ENCODE measurements around the gene SRGAP2C.
"Not testable (repeated sequence)": the region's sequence is repeated elsewhere in the genome, so short reads cannot be mapped to it uniquely, and the experiment has no call there.

DNA sequence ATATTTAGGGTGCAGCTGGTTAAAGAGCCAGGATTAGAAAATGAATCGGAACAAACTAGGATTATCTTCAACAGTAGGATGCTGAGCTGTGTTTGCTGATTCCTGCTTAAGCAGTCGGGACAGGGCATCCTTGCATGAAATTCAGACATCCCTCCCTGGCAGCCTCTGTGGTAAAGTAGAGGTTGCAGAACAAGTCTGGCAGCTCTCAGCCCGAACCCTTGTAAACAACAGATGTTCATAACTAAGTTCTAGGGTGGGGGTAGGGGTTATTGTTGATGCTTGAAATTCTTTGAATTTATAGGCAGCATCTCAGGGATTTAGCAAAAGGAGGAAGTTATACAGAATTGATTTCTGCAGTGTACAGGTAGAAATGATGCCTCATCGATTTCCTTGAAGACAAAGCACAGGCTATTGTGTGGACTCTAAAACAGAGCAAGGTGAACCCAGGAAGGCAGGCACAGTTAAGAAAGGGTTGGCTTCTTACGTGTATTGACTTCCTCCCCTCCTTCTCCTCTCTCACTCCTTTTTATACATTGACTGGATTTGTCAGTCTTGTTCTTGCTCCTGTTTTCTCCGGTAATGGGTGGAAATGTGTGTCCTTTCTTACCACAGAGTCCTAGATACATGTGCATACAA lies 114.9 kb downstream of the SRGAP2C start:
- TF ChIP-seq, protein P1, sequence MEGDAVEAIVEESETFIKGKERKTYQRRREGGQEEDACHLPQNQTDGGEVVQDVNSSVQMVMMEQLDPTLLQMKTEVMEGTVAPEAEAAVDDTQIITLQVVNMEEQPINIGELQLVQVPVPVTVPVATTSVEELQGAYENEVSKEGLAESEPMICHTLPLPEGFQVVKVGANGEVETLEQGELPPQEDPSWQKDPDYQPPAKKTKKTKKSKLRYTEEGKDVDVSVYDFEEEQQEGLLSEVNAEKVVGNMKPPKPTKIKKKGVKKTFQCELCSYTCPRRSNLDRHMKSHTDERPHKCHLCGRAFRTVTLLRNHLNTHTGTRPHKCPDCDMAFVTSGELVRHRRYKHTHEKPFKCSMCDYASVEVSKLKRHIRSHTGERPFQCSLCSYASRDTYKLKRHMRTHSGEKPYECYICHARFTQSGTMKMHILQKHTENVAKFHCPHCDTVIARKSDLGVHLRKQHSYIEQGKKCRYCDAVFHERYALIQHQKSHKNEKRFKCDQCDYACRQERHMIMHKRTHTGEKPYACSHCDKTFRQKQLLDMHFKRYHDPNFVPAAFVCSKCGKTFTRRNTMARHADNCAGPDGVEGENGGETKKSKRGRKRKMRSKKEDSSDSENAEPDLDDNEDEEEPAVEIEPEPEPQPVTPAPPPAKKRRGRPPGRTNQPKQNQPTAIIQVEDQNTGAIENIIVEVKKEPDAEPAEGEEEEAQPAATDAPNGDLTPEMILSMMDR (IDR thresholded peaks at IDR 0.05): not testable (repeated sequence)
- TF ChIP-seq POLR2A (IDR thresholded peaks at IDR 0.05): not testable (repeated sequence)
